ENCODE data around the gene ZFP42. TPM values are rescaled to one million over a fixed set of nuclear protein-coding genes. Genes with fewer than 3 reads are reported as not detected.
"Not testable (repeated sequence)": the region's sequence is repeated elsewhere in the genome, so short reads cannot be mapped to it uniquely, and the experiment has no call there.

ZFP42 gene
- total RNA-seq, 1 donor from 2014 or later = not detected

GRCh38 chr4:188037003-188037713 lies 41.6 kb downstream of the ZFP42 start:
- Mint-ChIP-seq H3K36me3 (ENCODE audit: low read depth) (no peaks in the 10 kb centered on the region), H3K27me3 (no peaks in the 10 kb centered on the region), H3K4me1 (no peaks in the 10 kb centered on the region), H3K9me3 (peaks cover 7% of the 10 kb centered on the region), H3K4me3 (no peak overlapping the region), H3K27ac (no peak overlapping the region)
- ChIA-PET CTCF (no interaction called here), POLR2A (no interaction called here)
- no peak for TF ChIP-seq CTCF (IDR thresholded peaks at IDR 0.05)
- no peak for ATAC-seq (ENCODE audit: low read depth)
- intact Hi-C loops (cut with micrococcal nuclease) = no loop called here
- DNase-seq = no peak

- intact Hi-C loops (cut with micrococcal nuclease) = no loop called here
- ATAC-seq (ENCODE audit: low read depth) = no peak
- Mint-ChIP-seq H3K27ac (no peak overlapping the region), H3K4me1 (no peaks in the 10 kb centered on the region), H3K27me3 (no peaks in the 10 kb centered on the region), H3K36me3 (ENCODE audit: low read depth) (no peaks in the 10 kb centered on the region), H3K9me3 (peaks cover 4% of the 10 kb centered on the region), H3K4me3 (no peak overlapping the region)
- ChIA-PET POLR2A (no interaction called here), CTCF (no interaction called here)
- no peak for TF ChIP-seq CTCF (IDR thresholded peaks at IDR 0.05)
- DNase-seq = no peak
These were observed 46.1 kb downstream of the ZFP42 start for GRCh38 chr4:188041721-188042120.

- no peak for ATAC-seq (ENCODE audit: low read depth)
- TF ChIP-seq CTCF (IDR thresholded peaks at IDR 0.05) = no peak
- intact Hi-C loops (cut with micrococcal nuclease) = no loop called here
- CTCF ChIA-PET = no interaction called here
- Mint-ChIP-seq H3K36me3 (ENCODE audit: low read depth) (no peaks in the 10 kb centered on the region), H3K4me3 (no peak overlapping the region), H3K27me3 (no peaks in the 10 kb centered on the region), H3K9me3 (peaks cover 4% of the 10 kb centered on the region), H3K27ac (no peak overlapping the region), H3K4me1 (no peaks in the 10 kb centered on the region)
- POLR2A ChIA-PET = no interaction called here
- DNase-seq = no peak
These were observed 46.6 kb downstream of the ZFP42 start for GRCh38 chr4:188042191-188042590.

GRCh38 chr4:188043154-188043553 lies 47.6 kb downstream of the ZFP42 start:
- ATAC-seq (ENCODE audit: low read depth) (no peak), DNase-seq (no peak)
- CTCF ChIA-PET = no interaction called here
- Mint-ChIP-seq H3K4me3 (no peak overlapping the region), H3K4me1 (no peaks in the 10 kb centered on the region), H3K27ac (no peak overlapping the region), H3K36me3 (ENCODE audit: low read depth) (no peaks in the 10 kb centered on the region), H3K27me3 (no peaks in the 10 kb centered on the region), H3K9me3 (peaks cover 6% of the 10 kb centered on the region)
- intact Hi-C loops (cut with micrococcal nuclease) = no loop called here
- TF ChIP-seq CTCF (IDR thresholded peaks at IDR 0.05) = no peak
- POLR2A ChIA-PET = no interaction called here

- POLR2A ChIA-PET; H3K36me3 Mint-ChIP-seq (ENCODE audit: low read depth); H3K4me3 Mint-ChIP-seq; H3K4me1 Mint-ChIP-seq; intact Hi-C loops (cut with micrococcal nuclease); ATAC-seq (ENCODE audit: low read depth); CTCF ChIA-PET; DNase-seq; H3K9me3 Mint-ChIP-seq; H3K27ac Mint-ChIP-seq; H3K27me3 Mint-ChIP-seq: not testable (repeated sequence)
These were observed 49.9 kb downstream of the ZFP42 start for GRCh38 chr4:188045461-188045860.

- Mint-ChIP-seq H3K27ac (no peak overlapping the region), H3K27me3 (no peaks in the 10 kb centered on the region), H3K4me3 (no peak overlapping the region), H3K9me3 (peaks cover 4% of the 10 kb centered on the region), H3K4me1 (no peaks in the 10 kb centered on the region), H3K36me3 (ENCODE audit: low read depth) (no peaks in the 10 kb centered on the region)
- intact Hi-C loops (cut with micrococcal nuclease) = no loop called here
- no peak for TF ChIP-seq CTCF (IDR thresholded peaks at IDR 0.05)
- ATAC-seq (ENCODE audit: low read depth) (no peak), DNase-seq (no peak)
- POLR2A ChIA-PET = no interaction called here
- CTCF ChIA-PET = no interaction called here
These were observed 51.1 kb downstream of the ZFP42 start for GRCh38 chr4:188046657-188047056.

All from activated B cell treated with CpG ODN at 0.5 μM for 24 hours (primary cell).